ENCODE measurements around the gene SLAMF1.

Gene SLAMF1

GRCh38 chr1:160605792-160606479, 40.9 kb downstream of the SLAMF1 start:
- Histone ChIP-seq H3K4me1 (ENCODE audit: control insufficient read depth in 1 of 2, insufficient read depth in 1 of 2, low read depth in 1 of 2, low read length in 1 of 2) (no peaks in the 10 kb centered on the region), H3K4me3 (ENCODE audit: low read depth in 1 of 2, low read length in 1 of 2) (no peak overlapping the region), H3K36me3 (no peaks in the 10 kb centered on the region), H3K27me3 (no peaks in the 10 kb centered on the region), H3K9me3 (no peaks in the 10 kb centered on the region), H3K27ac (no peak overlapping the region)
- no peak for TF ChIP-seq CTCF (IDR thresholded peaks at IDR 0.05)

GRCh38 chr1:160605205-160605604, 41.6 kb downstream of the SLAMF1 start:
- Histone ChIP-seq H3K27ac (no peak overlapping the region), H3K27me3 (no peaks in the 10 kb centered on the region)
- TF ChIP-seq CTCF (IDR thresholded peaks at IDR 0.05), result no peak

GRCh38 chr1:160597705-160598104, 49.1 kb downstream of the SLAMF1 start:
- no peak overlapping the region for H3K4me3 ChIP-seq (ENCODE audit: low read depth in 1 of 2, low read length in 1 of 2)
- no peaks in the 10 kb centered on the region for H3K4me1 ChIP-seq (ENCODE audit: control insufficient read depth in 1 of 2, insufficient read depth in 1 of 2, low read depth in 1 of 2, low read length in 1 of 2)
- no peaks in the 10 kb centered on the region for H3K27me3 ChIP-seq
- no peak for TF ChIP-seq CTCF (IDR thresholded peaks at IDR 0.05)
- H3K27ac ChIP-seq, result no peak overlapping the region
- no peaks in the 10 kb centered on the region for H3K36me3 ChIP-seq
- H3K9me3 ChIP-seq, result no peaks in the 10 kb centered on the region

More at GRCh38 chr1:160605205-160605604, 41.6 kb downstream of the SLAMF1 start:
- Histone ChIP-seq H3K36me3 (no peaks in the 10 kb centered on the region), H3K4me3 (ENCODE audit: low read depth in 1 of 2, low read length in 1 of 2) (no peak overlapping the region), H3K9me3 (no peaks in the 10 kb centered on the region), H3K4me1 (ENCODE audit: control insufficient read depth in 1 of 2, insufficient read depth in 1 of 2, low read depth in 1 of 2, low read length in 1 of 2) (no peaks in the 10 kb centered on the region)

- no peak overlapping the region for H3K27ac ChIP-seq
- no peak overlapping the region for H3K4me3 ChIP-seq (ENCODE audit: low read depth in 1 of 2, low read length in 1 of 2)
- no peaks in the 10 kb centered on the region for H3K9me3 ChIP-seq
- no peaks in the 10 kb centered on the region for H3K27me3 ChIP-seq
- TF ChIP-seq CTCF (IDR thresholded peaks at IDR 0.05), result no peak
- H3K4me1 ChIP-seq (ENCODE audit: control insufficient read depth in 1 of 2, insufficient read depth in 1 of 2, low read depth in 1 of 2, low read length in 1 of 2), result no peaks in the 10 kb centered on the region
- no peaks in the 10 kb centered on the region for H3K36me3 ChIP-seq
Observed at GRCh38 chr1:160597051-160597450, 49.8 kb downstream of the SLAMF1 start.

GRCh38 chr1:160590488-160590887, 56.4 kb downstream of the SLAMF1 start:
- Histone ChIP-seq H3K9me3 (no peaks in the 10 kb centered on the region), H3K36me3 (no peaks in the 10 kb centered on the region), H3K27ac (no peak overlapping the region), H3K4me3 (ENCODE audit: low read depth in 1 of 2, low read length in 1 of 2) (no peak overlapping the region), H3K27me3 (no peaks in the 10 kb centered on the region), H3K4me1 (ENCODE audit: control insufficient read depth in 1 of 2, insufficient read depth in 1 of 2, low read depth in 1 of 2, low read length in 1 of 2) (no peaks in the 10 kb centered on the region)
- TF ChIP-seq CTCF (IDR thresholded peaks at IDR 0.05), result no peak

All from neutrophil (primary cell).